HG02870 (cell line): ENCODE measurements around the gene FBN1.

ENCODE experiments used
- ATAC-seq: cut with Tn5 transposase; IDR thresholded peaks from one replicate; pipeline ENCODE4 v1.9.1; 2021; ENCODE audit warnings: mild to moderate bottlenecking, moderate library complexity; ENCODE audit not compliant: unreplicated experiment

Gene FBN1

DNA sequence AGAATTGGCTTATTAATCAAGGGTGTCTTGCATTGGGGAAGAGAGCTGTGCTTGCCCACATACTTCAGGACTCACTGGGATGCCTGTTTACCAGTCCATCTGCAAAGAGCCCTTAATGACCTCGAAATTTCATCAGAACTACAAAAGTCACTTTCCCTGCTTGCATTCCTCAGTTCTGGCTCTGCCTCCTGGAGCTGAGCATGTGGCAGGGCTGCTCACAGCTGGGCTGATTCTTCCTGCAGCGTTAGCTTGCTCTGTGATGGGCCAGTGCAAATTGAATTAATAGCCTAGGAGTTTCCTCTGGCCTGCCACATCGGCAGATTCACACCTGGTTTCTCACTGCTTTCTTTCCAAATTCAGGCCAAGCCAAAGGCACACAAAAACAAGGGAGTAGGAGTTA, 205.4 kb downstream of the FBN1 start:
- ATAC-seq: no peak

DNA sequence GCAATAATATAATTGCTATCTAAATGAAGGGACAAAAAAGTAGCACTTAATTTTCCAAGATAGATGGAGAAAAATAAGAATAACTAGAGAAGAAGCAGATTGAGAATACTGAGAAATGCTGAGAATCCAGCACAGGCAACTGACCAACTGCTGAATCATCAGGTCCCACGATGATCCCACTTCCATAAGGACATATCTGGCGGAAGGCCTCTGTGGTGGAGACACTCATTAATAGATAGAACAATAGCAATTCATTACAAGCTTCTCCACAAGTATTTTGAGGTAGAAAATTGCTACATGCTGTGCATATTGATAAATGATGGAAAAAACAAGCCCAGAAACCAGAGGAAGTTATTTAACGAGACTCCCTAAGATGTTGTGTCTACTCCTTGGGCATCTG, 208.3 kb downstream of the FBN1 start:
- no peak for ATAC-seq

DNA sequence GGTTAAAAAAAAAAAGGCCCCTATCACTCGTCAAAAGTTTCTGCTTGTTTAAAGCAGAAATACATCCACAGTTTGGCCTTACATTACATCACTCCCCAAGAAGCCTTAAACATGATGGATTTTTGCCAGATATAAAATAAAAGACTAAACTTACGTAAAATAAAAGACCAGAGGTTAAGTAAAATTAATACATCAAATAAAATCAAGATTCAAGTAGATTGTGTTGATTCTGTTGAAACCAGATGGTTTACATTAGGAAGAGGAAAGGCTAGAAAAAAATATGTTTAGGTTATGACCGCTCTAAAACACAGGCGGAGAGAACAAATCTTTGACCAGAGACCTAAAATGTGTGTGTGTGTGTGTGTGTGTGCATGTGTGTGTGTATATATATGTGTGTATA, 210.2 kb downstream of the FBN1 start:
- no peak for ATAC-seq

DNA sequence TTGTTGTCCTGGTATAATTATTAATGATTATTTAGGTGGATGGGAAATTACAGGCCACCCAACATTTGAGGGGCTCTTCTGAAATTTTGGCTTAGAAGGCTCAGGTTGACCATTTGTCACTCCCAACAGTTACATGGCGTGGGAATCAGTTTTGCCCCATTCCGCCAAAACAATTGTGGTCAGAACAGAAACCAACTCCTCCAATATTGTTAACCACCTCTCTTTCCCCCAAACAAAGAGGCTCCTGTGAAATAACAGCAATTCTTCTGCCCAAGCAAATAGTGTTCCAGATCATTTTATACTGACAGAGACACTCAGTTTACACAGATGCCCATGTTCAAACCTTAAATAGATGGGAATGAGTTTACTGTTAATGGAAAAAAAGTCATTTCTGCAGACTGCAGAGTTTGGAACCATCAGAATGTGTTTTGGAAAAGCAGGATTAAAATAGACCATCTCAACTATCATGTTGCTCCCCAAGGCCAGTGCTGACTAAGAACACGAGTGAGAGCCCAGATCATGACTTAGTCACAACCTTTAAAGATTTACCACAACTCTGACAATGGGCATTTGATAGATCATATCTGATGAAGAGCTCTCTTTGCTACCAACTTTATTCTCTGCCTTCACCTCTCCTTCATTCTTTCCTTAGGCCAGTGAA, 212.2 kb downstream of the FBN1 start:
- ATAC-seq: peak; percentile 87

DNA sequence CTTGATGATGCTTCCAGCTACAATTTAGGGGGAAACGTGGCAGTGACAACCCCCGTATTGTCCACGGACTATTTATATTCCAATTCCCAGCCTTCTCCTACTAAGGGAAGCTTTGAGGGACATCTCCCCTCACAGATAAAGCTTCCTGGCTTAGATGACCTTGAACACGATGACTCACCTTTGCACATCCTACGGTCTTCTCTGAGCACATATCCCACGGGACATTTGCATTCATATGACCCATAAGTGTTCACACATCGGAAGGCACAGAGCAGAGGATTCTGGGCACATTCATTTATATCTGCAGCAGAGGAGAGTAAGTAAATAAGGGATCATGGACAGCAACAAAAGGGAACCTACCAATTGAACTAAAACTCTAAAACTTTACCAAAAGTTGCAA, 212.8 kb downstream of the FBN1 start:
- no peak for ATAC-seq

DNA sequence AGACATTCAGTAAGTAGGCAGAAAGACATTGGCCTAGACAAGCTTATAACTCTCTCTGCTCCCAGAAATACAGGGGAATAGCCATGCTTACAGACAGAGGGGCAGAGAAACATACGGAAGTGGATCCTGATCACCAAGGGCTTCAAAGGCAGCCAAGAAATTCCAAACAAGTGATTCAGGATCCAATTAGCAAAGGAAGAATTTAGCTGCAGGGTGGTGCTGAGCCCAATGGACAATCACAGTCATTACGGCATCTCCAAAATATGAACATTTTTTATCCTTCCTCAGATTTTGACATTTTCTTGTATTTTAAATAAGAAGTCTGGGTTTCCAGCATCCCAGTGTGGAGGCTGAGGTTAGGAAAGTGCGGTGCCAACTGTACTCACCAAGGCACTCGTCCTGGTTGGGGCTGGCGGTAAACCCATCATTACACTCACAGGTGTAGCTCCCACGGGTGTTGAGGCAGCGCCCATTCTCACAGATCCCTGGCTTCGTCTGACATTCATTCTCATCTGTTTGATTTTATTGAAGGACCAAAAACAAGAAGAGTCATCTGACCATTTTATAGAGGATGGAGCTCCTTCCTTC, 217.5 kb downstream of the FBN1 start:
- no peak for ATAC-seq

DNA sequence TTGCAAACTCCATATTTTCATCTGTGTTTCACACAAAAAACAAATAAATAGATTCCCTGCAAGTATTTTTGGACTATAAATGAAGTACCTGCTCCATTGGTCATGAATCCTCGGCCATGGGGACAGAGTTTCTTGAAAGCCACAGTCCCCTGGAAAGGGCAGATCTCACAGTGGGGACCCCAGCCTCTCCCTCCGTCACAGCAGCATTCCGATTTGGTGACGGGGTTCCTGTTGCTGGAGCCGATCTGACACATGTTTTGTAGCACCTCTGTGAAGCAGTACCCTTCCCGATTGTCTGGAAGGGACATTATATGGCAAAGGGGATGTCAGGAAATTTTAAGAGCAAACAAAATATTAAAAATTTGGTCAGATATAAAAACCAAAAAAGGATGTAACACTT, 218.0 kb downstream of the FBN1 start:
- no peak for ATAC-seq

DNA sequence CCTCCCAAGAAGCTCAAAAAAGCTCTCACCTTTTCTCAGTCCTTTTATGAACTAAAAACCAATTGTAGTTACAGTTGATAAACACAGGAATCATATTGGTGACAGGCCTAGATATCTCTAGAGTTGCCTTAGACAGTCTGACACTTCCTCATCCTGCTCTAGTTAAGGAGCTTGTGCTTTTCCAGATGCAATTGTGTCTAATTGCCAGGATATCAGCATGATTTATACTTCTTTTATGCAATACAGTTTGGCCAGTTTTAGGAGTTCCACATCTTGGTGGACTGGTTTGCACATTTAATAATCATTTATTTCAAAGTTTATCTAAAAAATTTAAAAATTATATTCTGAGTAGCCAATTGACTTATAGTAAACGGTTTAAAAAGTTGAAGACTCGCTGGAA, 218.6 kb downstream of the FBN1 start:
- no peak for ATAC-seq

DNA sequence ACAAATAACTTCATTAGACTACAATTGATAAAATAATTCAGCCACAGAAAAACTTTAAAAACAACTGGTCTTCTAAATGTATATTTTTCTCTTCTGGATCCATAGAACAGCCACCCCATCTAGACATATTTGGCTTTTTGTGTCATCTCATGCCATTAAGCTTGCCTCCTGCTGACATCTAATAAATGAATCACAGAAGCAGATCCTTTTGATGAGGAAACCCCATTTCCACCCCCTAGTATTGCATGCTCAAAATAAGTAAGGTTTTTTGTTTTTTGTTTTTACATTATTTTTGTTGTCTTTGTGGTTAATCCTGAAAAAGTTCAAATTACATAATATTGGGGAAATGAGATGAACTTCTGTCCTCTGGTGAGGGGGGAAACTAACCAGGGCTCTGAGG, 219.5 kb downstream of the FBN1 start:
- ATAC-seq: no peak

DNA sequence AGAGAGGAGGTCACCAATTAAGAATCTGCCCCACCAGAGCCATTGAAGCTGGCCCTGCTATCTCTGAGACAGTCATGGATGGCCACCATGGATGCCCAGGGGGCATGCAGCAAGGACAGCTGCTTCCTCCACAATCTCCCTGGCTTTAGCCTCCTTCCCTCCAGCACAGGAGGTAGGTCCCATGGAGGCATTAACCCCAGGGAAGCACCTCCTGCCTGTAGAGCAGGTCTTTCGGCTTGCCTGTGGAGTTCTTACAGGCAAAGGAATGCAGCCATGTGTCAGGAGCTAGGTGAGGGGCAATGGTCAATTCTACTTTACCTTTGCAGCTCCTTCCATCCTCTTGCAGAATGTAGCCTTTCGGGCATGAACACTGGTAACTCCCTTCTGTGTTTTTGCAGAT, 220.5 kb downstream of the FBN1 start:
- no peak for ATAC-seq

DNA sequence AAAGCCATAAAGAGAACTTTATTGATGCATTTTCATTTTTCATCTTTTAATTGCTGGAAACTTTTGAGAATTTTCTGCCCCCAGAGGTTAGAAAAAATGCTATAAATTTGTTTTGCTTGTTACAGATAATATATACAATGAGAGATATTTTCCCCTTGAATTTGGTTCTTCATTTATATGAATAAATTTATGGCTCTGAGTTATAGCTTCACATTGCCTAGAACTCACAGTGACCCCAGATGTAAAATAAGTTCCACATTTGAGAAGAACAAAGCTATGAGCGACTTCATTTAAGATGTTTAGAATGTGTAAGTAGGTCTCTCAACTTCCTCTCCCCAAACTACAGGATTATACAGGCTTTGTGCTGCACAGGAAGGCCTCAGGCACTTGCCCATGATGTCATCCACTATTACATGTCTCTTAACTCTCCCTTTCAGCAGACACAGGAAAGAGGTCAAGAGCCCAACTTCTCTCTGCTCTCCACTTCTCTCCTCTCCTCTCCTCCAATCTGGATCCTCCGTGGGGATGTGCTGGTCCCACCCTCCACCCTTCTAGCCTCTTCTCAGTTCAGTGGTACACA, 221.5 kb downstream of the FBN1 start:
- no peak for ATAC-seq

DNA sequence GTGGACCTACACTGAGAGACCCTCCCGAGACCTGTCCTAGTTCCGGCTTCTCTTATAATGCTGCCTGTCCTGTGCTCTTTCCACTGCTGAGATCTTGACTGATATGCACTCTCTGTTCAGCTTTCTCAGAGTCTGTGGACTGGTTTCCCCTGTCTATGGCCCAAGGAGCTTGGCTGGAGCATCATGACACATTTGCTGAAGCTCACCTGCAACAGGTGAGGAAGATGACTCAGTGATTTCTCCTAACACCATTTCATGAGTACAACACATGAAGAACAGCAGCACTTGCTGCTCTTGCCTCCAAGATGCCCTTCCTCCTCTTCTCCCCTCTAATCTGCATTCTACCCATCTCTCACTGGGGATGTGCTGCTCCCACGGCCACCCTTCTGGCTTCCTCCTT, 222.2 kb downstream of the FBN1 start:
- no peak for ATAC-seq

DNA sequence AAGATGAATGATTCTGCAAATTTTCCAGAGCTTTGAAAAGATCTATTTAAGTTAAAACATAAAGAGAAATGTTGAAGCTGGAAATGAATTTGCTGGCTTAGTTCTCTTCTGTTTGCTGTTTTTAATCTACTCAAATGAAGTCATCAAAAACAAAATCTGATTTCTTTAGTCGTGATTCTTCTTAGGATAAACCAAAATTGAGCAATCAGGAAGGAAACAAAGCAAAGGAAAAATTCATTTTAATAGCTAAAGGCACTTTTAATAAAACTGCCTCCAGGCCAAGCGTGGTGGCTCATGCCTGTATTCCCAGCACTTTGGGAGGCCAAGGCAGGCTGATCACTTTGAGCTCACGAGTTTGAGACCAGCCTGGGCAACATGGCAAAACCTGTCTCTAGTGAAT, 223.1 kb downstream of the FBN1 start:
- no peak for ATAC-seq

DNA sequence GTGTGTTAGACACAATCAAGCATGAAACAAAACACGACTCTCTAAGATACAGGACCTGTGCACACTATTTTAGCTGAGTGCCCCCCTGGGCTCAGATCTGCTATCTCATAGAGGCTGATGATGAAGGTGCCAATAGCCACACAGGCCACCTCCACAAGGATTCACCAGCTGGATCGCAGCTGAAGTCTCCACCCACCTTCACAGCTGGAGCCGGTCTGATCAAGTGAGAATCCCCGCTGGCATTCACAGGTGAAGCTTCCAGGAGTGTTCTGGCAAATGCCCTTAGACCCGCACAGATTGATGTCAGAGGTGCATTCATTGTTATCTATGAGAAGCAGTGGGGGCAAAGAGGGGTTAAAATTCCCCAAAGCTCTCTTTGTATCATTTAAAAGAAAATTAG, 224.1 kb downstream of the FBN1 start:
- ATAC-seq: no peak

DNA sequence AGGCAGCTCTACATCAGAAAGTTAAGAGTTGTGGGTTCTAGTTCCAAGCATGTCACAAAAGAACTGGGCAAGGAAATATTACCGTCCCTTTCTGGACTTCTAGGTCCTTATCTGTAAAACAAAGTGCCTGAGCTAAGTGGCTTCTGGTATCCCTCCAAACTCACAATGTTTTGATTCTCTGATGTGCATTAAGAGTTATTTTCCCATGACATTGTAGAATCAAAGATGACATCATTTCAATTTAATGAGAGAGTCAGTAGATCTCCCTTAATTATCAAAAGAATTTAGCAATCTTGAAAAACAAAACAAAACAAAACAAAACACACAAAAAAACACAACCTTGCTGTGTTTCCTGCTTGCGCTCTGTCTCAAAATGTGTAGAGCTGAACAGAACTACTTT, 225.6 kb downstream of the FBN1 start:
- ATAC-seq: no peak

DNA sequence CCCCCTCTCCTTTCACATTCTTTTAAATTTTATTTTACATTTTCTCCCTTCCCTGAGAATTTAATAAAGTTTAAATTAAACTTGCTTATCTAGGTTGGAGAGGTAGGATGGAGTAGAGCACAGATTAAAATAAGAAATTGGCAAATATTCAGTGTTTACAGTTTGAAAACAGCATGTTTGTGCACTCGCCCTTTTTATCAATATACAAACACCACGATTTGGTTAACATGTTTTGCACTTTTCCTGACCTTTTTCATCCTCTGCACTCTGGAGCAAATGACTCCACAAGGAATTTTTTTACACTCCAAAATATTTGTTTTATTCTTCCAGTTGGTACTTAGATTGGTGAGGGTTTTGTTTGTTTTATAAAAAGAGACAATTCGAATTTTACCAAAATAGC, 227.2 kb downstream of the FBN1 start:
- ATAC-seq: no peak

DNA sequence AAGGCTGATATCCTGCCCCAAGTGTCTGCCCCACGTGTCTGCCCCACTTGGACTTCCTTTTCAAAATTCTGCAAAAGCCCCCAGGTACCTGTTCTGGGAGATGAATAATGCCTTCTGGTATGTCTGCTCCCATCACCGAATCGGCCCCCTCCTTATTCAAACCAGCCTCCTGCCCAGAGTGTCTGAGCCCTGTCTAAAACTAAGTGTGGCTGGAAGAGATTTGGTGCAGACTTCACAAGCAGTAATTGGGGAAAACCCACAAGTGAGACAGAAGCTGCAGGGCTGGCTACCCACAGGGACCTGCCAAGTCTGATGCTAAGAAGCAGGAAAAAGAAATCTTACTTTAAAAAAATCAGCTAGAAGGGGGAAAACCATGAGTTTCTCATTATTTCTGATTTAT, 229.2 kb downstream of the FBN1 start:
- ATAC-seq: no peak

DNA sequence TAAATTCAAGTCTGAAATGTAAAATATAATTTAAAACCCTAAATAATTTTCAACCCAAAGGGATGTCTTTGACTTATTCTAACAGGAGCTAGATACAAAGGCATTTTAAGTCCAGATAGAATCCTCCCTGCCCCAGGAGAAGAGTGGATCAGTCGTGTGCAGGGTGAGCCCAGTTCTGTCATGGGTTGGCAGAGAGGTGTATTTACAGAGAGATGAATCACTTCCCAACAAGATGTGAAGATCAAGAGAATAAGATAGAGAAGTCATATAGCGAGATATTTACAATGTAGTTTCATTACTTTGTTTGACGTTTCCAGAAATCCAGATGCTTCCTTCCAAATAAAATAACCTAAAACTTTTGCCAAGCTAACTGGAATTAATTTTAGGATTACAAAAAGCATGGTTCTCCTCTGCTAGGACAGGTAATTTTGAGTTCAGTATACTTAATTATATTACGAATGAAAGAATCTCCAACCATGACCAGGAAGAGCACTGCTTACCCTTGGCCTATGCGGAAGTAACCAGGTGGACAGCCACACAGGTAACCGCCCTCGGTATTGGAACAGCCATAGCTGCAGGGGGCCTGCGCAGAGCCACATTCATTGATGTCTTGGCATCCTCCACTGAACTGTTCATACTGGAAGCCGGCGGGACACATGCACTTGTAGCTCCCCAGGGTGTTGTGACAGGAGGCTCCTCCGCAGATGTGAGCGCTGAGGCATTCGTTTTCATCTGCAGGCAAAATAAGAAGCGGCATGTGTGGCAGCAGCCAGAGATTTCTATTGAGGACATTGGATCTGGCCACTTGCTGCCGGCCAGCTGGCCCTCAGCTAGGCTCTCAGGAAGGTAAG, 230.2 kb downstream of the FBN1 start:
- ATAC-seq: no peak

DNA sequence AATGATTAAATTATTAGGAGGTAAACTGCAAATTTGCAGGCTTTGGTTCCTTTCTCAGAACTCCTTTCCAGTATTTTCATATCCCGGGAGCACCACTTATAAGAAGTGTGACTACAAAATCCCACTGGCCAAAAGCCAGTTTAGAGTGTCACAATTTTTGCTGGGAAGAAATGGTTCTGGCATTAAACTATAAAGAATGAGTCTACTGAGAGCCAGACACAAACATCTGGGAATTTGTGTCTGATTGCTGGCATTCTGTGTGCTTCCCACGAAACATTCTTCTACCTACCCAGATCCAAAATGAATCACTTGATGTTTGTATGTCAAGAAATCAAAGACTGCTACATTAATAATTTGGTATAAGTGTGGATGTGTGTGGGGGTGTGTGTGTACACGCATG, 231.5 kb downstream of the FBN1 start:
- ATAC-seq: no peak

DNA sequence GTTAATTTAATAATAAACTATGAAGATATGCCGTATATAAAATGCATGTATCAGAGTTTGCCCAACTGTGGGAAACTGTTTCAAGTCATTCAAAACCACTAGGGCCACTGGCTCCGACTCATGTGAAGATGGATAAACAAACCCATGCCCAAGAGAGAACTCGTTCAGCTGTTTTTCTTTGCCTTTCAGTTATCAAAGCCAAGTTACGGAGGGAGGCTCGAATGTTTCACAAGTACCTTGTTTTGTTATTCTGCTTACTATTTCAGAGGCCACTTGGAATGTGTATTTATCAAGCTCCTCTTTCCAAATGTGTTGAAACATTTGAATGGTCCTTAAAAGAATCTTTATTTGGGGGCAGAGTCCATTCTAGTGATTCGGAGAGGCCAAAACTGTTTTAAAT, 232.2 kb downstream of the FBN1 start:
- ATAC-seq: no peak

DNA sequence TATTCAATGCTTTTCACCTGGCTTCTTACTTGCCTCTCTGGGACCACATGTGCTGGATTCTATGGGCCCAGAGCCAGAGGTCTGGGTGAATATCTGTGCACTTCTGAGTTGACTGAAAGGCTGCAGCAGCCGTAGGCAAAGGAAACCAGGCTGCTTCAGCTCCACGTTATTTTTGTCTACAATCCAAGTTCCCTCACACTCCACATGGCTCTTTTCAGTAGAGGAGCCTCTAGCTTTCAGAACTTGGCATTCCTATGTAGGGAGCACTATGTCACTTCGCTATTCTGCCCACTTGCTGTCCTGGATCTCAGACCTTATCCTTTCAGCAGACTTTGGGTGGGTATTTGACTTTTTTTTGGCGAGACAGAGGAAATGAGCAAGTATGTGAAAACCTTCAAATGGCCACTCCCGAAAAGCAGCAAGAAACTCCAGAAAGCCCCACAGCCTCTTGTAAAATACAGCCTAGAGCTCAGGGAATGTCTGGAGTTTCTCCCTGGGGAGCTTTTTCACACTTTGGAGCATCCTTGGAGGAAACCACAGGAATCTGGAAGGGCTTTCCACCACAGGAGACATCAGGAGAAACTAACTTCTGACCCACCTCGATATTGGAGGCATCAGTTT, 233.4 kb downstream of the FBN1 start:
- no peak for ATAC-seq

DNA sequence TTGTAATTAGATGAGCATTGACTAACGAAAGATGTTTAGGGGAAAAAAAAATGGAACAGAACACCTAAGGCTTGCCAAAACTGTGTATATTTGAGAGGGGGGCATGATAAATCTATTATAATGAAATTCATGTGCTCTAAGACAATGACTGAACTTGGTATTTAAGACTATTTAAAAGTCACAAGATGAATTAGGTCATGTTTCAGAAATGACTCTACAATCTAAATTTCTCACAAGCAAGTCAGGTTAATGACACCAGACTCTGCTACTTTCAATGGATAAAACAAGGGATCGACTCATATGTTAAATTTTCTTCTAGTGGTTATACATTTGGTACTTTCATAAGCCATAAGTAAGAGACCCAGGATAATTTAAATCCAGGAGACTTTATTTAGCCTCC, 235.9 kb downstream of the FBN1 start:
- no peak for ATAC-seq
